ENCODE measurements around the gene ASCC3. TPM values are rescaled to one million over a fixed set of nuclear protein-coding genes. Genes with fewer than 3 reads are reported as not detected.

The ASCC3 gene
- total RNA-seq, 1 experiment from 2014 or later, result 45.6 TPM

- CTCF ChIA-PET, result interaction anchor here (0.8 kb wide), 1 partner anchor 17 kb away, joined by 3 read pairs; no protein-coding TSS in a partner anchor
- Mint-ChIP-seq H3K9me3 (ENCODE audit: low read depth, unreplicated experiment) (no peaks in the 10 kb centered on the region), H3K27me3 (ENCODE audit: unreplicated experiment) (no peaks in the 10 kb centered on the region), H3K36me3 (ENCODE audit: insufficient read depth, unreplicated experiment) (no peaks in the 10 kb centered on the region), H3K4me3 (ENCODE audit: low read depth, unreplicated experiment) (no peak overlapping the region), H3K4me1 (ENCODE audit: low read depth, unreplicated experiment) (no peaks in the 10 kb centered on the region), H3K27ac (ENCODE audit: unreplicated experiment) (no peak overlapping the region)
- no peak for TF ChIP-seq CTCF (IDR thresholded peaks at IDR 0.05; ENCODE audit: unreplicated experiment)
- no TSS peak for BruUV-seq (replicated peaks)
- no peak for DNase-seq
- intact Hi-C loops (cut with micrococcal nuclease; ENCODE audit: unreplicated experiment), result no loop called here
Observed at GRCh38 chr6:100673641-100674040, 207.5 kb downstream of the ASCC3 start.

GRCh38 chr6:100671740-100672139 is 209.4 kb downstream of the ASCC3 start:
- DNase-seq, result no peak
- Mint-ChIP-seq H3K27me3 (ENCODE audit: unreplicated experiment) (no peaks in the 10 kb centered on the region), H3K9me3 (ENCODE audit: low read depth, unreplicated experiment) (no peaks in the 10 kb centered on the region), H3K27ac (ENCODE audit: unreplicated experiment) (no peak overlapping the region), H3K4me1 (ENCODE audit: low read depth, unreplicated experiment) (peaks cover 12% of the 10 kb centered on the region), H3K4me3 (ENCODE audit: low read depth, unreplicated experiment) (no peak overlapping the region), H3K36me3 (ENCODE audit: insufficient read depth, unreplicated experiment) (no peaks in the 10 kb centered on the region)
- CTCF ChIA-PET, result no interaction called here
- TF ChIP-seq CTCF (IDR thresholded peaks at IDR 0.05; ENCODE audit: unreplicated experiment), result no peak
- no TSS peak for BruUV-seq (replicated peaks)
- intact Hi-C loops (cut with micrococcal nuclease; ENCODE audit: unreplicated experiment), result no loop called here

DNA sequence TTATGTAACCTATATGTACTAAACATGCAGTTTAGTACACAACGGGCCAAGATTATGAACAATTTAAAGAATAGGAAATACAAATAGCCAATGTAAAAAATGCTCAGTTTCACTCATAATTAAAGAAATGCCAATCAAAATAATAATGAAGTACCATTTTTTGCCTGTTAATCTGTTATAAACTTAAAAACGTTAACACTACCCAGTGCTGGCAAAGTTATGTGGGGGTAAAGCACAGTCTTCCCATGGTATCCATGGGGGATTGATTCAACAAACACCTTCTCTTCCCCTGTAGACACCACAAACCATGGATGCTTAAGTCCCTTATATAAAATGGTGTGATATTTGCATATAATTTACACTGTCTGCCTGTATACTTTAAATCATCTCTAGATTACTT is 211.1 kb downstream of the ASCC3 start:
- intact Hi-C loops (cut with micrococcal nuclease; ENCODE audit: unreplicated experiment), result no loop called here
- CTCF ChIA-PET, result no interaction called here
- Mint-ChIP-seq H3K4me3 (ENCODE audit: low read depth, unreplicated experiment) (no peak overlapping the region), H3K27me3 (ENCODE audit: unreplicated experiment) (no peaks in the 10 kb centered on the region), H3K27ac (ENCODE audit: unreplicated experiment) (no peak overlapping the region), H3K4me1 (ENCODE audit: low read depth, unreplicated experiment) (peaks cover 12% of the 10 kb centered on the region), H3K36me3 (ENCODE audit: insufficient read depth, unreplicated experiment) (no peaks in the 10 kb centered on the region), H3K9me3 (ENCODE audit: low read depth, unreplicated experiment) (no peaks in the 10 kb centered on the region)
- DNase-seq, result no peak
- TF ChIP-seq CTCF (IDR thresholded peaks at IDR 0.05; ENCODE audit: unreplicated experiment), result no peak
- BruUV-seq (replicated peaks), result no TSS peak

GRCh38 chr6:100665041-100665380 is 216.1 kb downstream of the ASCC3 start:
- TF ChIP-seq CTCF (IDR thresholded peaks at IDR 0.05; ENCODE audit: unreplicated experiment), result no peak
- Mint-ChIP-seq H3K27me3 (ENCODE audit: unreplicated experiment) (no peaks in the 10 kb centered on the region), H3K4me3 (ENCODE audit: low read depth, unreplicated experiment) (no peak overlapping the region), H3K4me1 (ENCODE audit: low read depth, unreplicated experiment) (peaks cover 34% of the 10 kb centered on the region), H3K36me3 (ENCODE audit: insufficient read depth, unreplicated experiment) (no peaks in the 10 kb centered on the region), H3K9me3 (ENCODE audit: low read depth, unreplicated experiment) (no peaks in the 10 kb centered on the region), H3K27ac (ENCODE audit: unreplicated experiment) (no peak overlapping the region)
- BruUV-seq (replicated peaks), result no TSS peak
- CTCF ChIA-PET, result interaction anchor here (1.7 to 2.0 kb wide), 2 partner anchors 548 to 557 kb away, joined by 8 to 9 read pairs; no protein-coding TSS in a partner anchor
- intact Hi-C loops (cut with micrococcal nuclease; ENCODE audit: unreplicated experiment), result loop anchor here (2.0 to 10.0 kb wide), 2 partner anchors 548 to 800 kb away; no protein-coding TSS in a partner anchor
- DNase-seq, result no peak
